Activated CD4-positive, alpha-beta T cell treated with anti-CD3 and anti-CD28 coated beads for 48 hours (primary cell): Measurements from ENCODE around the gene MYO18B.
A peak's percentile ranks its signal among the peaks of the same experiment; 100 is the strongest.
"Not testable (repeated sequence)": the region's sequence is repeated elsewhere in the genome, so short reads cannot be mapped to it uniquely, and the experiment has no call there.

Source experiments
- DNase-seq: peaks from one replicate; pipeline ENCODE4 v3.0.0-alpha.2; 2020

Gene MYO18B

DNA sequence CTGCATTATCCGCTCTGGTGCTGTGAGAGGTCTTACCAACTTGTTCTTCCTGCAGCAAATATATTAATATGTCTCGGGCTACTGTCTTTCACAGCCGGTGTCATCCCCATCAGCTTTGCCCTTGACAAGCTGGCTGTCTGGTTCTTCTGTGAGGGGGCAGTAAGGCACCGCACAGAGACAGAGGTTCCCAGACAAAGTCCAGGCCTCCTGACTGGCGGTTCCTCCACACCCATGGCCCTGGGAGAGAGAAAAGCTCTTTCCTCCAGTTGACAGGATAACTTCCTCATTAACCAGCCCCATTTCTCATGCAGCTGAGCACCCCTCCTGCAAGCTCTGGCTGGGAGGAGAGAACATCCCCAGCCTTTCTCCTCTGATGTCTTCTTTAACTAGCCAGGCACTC, 214.8 kb downstream of the MYO18B start:
- no peak for DNase-seq

DNA sequence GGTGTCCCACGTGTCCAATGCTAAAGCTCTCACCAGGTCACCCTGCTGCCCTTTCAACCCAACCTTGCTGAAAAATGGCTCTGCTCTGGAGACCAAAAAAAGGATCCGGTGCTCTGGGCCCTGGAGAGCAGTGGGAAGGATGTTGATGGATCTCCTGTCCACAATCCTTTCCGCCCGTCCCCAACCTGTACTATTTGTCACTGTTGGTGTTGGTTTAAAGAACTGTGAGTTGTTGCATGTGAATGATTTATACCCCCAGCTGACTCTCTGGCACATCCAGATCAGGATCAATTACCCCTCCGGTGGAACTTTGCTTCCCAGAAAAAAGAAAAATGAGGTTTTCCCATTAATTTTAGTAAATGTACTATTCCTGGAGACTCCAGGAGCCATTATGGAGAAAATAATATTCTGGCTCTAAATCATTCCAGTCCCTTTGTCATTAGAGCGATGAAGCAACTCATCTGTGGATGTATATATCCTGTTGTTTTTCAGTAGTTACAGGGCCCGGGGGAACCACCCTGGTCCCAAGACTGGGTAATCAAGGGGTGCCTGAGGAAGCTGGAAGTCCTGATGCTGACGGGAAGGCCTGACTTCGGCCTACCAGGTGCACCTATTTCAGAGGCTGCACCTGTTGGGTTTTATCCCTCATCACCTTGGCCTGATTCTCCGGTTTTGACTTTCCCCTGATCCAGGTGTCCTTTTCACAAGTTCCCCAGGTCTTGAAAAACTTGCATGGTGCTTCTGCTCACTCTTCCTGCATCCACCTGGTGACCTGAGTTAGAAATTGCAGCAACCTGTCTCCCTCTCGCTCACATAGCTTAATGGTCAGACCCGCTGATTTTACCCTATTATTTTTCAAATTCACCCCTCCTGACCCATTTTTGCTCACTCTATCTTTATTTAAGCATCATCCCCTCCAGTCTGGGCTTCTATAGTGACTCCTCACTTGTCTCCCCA, 218.1 kb downstream of the MYO18B start:
- DNase-seq = no peak

DNA sequence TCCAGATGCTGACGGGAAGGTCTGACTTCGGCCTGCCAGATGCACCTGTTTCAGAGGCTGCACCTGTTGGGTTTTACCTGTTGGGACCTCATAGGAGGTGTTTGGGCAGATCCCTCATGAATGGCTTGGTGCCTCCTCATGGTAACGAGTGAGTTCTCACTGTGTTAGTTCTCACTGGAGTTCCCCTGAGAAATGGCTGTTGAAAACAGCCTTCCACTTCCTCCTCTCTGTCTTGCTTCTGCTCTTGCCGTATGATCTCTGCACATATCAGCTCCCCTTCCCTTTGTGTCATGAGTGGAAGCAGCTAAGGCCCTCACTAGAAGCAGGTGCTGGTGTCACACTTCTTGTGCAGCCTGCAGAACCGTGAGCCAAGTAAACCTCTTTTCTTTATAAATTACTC, 219.7 kb downstream of the MYO18B start:
- DNase-seq = no peak

GRCh38 chr22:25962711-25963110, 220.7 kb downstream of the MYO18B start:
- DNase-seq = no peak

GRCh38 chr22:25964961-25965730, 223.2 kb downstream of the MYO18B start:
- DNase-seq = no peak

- no peak for DNase-seq
Measured at GRCh38 chr22:25966448-25966913, 224.5 kb downstream of the MYO18B start.

GRCh38 chr22:25969286-25969685, 227.3 kb downstream of the MYO18B start:
- DNase-seq = no peak

GRCh38 chr22:25969901-25970300, 227.9 kb downstream of the MYO18B start:
- no peak for DNase-seq

- no peak for DNase-seq
Measured at GRCh38 chr22:25970374-25970911, 228.5 kb downstream of the MYO18B start.

DNA sequence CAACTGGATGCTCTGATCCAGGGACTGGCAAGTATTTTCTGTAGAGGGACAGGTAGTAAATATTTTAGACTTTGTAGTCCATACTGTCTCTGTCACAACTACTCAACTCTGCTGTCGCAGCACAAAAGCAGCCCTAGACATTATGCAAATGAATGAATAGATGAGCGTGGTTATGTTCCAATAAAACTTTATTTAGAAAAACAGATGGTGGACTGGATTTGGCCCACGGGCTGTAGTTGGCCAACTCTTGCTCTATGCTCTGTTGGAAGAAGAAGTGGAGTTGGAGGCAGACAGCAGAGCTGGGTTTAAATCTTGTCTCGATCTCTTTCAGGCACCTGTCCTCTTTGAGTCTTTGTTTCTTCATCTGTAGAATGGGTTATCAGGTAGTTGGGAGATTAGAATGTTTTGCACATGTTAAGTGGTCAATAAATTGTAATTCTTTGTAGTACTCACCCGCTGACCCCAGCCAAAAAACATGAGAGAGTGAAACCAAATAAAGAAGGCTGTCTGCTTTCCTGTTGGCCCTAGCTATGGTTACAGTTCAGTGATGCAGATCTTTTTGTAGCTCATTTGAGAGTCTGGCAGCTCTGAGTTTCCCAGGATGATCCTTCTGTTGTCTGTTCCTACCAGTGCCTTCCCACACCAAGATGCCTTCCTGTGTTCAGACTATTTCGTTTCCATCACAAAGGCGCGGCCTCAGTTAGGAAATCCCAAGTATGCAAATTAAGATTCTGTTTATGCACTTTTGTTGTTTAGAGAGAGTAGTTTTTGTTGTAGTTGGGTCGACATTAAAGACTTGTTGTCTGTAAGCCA, 229.2 kb downstream of the MYO18B start:
- DNase-seq = no peak

DNA sequence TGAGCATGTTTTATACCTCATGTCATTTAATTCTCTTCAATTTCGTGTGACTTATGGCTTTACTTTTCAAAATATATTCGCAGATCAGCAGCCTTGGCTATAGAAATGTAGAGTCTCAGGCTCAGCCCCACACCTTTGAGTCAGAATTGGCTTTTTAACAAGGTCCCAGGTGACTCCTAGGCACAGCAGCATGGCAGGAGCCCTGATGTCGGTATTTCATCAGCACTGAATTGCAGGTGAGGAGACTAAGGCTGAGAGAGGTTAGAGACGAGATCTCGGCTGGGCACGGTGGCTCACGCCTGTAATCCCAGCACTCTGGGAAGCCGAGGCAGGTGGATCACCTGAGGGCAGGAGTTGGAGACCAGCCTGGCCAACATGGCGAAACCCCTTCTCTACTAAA, 230.4 kb downstream of the MYO18B start:
- DNase-seq = no peak

DNA sequence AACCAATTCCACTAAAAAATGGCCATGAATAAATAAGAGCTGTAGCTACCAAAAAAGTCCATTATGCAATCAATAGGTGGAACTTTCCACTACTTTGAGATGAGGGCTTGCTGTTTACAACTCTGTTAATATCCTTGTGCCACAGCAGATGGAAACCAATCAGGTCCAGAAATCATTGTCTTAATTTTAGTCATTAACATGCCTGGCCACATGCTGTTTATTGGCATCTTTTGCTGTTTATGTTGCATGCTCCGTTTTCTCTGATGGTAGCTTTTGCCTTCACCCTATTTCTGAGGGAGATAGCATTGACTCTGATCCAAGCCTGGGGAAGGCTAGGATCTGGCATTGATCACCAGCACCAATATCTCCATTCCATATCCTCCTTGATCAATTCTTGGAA, 234.4 kb downstream of the MYO18B start:
- no peak for DNase-seq

DNA sequence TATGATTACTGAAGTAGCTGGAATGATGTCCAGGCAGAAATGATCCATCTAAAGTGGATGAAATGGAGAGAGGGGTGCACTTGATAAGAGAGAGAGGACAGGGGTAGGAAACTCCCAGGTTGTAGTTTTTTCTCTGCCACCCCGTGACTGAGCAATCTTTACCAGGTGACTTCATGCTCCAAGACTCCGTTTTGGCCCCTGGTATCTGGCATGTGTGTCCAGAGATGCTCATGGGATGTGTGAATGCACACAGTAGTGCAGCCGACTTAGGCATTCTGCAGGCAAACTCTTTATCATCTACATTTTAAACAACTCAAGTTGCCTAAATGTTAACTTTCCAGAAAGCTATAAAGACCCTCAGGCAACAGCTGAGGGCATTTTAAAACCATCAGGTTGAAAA, 238.0 kb downstream of the MYO18B start:
- no peak for DNase-seq

DNA sequence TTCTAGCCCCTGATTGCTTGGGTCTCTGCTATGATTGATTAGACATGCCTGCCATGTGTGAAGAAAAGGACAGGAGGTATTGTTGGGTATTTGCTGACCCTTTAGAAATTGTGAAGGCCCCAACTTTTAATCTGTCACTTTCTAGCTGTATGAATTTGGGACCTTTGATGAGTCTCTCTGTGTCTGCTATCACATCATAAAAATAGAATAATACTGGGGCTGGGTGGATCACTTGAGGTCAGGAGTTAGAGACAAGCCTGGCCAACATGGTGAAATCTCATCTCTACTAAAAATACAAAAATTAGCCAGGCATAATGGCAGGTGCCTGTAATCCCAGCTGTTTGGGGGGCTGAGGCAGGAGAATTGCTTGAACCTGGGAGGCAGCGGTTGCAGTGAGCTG, 242.9 kb downstream of the MYO18B start:
- DNase-seq = not testable (repeated sequence)

DNA sequence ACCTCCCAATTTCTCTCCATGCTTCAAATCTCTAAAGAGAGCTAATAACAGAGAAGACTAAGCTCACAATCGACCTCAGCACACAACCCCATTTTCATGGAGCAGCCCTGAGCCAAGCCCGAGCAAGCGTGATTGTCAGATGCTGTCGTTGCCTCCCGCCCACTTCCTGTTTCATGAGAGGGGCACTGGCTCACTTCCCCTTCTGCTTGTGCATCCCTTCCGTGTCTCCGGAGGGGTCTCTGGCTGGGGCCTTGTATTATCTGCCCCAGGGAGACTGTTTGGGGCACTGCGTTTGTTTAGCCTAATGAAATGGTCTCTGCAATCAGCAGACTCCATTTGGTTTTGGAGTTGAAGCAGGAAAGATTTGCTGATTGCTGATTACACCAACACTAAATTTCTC, 246.0 kb downstream of the MYO18B start:
- DNase-seq = peak; percentile 5

GRCh38 chr22:25990940-25991339, 249.0 kb downstream of the MYO18B start:
- DNase-seq = no peak

DNA sequence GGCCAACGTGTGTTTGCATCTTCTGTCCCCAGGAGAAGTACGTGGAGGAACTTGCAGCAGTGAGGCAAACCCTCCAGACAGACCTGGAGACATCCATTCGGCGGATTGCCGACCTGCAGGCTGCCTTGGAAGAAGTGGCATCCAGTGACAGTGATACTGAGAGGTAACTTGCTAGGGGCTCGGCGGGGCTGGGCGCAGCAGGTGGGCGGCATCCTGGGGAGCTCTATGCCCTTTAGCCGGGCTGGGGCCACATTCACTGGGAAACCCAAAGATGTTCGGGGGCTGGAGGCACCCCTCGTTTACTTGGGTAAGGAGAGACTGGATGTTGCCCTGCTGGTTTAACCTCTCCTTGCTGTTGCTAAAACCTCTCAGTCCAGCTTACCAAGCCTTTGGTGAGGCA, 250.3 kb downstream of the MYO18B start:
- DNase-seq = no peak

GRCh38 chr22:25996669-25997068, 254.7 kb downstream of the MYO18B start:
- no peak for DNase-seq

DNA sequence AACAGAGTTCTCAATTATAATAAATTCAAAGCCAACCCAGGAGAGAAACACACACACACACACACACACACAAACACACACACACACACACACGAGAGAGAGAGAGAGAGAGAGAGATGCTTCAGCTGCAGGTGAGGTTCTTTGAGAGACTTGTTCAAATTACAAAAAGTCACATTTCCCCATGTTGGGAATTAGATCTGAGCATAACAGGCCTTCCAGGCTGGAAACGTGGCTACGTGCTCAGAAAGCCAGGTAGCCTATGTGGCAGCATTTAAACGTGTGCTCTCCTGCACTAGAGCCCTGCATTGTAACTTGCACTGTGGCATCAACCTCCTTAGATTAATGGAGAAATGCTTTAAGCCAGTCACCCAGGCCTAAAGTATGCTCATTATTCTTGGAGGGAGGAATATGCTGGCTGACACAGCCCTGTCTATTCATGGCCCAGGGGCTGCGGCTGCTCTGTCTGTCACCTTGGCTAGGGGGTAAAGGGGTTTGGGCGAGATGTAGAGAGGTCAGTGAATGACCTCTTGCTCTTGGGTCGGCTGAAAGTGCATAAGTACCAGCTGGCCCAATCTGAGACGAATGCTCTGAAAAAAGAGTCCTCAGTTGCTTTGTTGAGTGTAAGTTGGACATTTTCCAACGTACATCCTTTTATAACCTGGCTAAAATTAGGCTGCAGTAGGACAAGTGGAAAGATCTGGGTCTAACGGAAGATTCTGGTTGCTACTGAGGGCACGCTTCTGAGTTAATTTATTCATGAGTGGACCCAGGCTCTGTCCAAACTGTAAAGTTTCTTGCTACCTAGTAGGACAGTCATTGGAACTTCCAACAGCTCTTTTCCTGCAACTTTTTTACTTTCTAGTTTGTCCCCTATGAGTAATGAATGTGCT, 256.1 kb downstream of the MYO18B start:
- no peak for DNase-seq

DNA sequence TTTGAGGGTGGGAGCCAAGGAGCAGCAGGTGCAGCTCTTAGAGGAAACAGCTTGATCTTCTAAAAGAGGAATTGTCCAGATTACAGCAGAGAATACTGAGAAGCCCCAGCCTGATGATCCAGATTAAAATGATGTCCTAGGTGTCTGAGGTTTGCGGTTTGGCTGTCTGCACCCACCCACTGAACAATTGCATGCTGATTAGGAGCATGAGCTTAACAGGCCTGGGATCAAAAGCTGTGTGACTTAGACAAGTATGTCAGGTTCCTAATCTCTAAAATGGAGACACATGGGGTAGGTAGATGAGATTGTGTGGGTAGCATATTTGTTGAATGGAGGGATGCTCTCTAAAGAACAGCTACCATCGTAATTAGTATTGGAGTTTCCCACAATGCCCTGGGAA, 260.5 kb downstream of the MYO18B start:
- DNase-seq = no peak

DNA sequence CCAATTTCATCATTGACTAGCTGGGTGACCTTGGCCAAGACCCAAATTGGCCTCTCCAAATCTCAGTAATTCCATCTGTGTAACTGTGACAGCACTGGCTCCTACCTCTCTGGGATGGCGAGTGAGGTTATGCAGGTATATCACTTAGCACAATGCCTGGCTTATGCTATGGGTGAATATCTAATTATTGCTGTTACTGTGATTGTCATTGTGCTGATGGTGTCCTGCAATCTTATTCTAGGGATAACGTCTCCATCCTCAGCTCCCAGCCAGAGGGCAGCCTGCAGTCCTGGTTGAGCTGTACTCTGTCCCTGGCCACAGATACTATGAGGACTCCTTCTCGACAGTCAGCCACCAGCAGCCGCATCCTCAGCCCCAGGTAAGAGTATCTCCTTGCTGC, 262.5 kb downstream of the MYO18B start:
- no peak for DNase-seq

DNA sequence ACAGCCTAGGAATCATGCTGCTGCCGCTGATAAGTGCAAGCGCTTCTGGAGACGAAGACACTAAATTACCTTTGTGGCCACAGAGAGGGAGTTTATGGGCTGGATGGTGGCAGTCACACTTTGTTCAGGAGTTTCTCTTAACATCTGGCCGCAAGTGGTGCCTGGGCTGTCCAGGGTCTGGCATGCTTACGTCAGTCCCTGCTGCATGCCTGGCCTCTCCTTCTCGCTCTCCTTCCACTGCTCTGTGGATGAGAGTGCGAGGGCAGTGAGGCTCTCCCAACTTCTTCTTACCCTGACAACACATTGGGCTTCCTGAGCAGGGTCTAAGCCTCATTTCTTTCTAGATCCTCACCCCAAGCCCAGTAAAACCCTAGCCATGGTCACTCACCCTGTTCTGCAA, 266.6 kb downstream of the MYO18B start:
- DNase-seq = no peak
